Pancreas (tissue), 10 donors: ENCODE measurements around the gene CDH22. TPM values are rescaled to one million over a fixed set of nuclear protein-coding genes. Genes with fewer than 3 reads are reported as not detected.
A peak's percentile ranks its signal among the peaks of the same experiment; 100 is the strongest.

ENCODE experiments used
- ATAC-seq, 4 donors: fragments of 200-7000 bp; cut with Tn5 transposase; one replicate each; pipeline versions ENCODE4 v1.8.0 to v1.9.1; 2020; ENCODE audit warnings: mild to moderate bottlenecking in 4 of 4, moderate library complexity in 4 of 4
- DNase-seq, 6 donors: peaks; one replicate each; pipeline ENCODE4 v3.0.0-alpha.2; 2020
- FAIRE-seq: peaks from 2 replicates; lab custom pipeline; 2012; peaks lifted over from hg19 to GRCh38; lab: Jason Lieb, UNC
- H3K27ac ChIP-seq, 4 donors: fragments of 200-600 bp; sonication (generic); 1 replicate in 3 of 4; 2 replicates in 1 of 4; pipeline versions ENCODE4 v1.5.0 to v1.8.0; 2020
- H3K27me3 ChIP-seq, 4 donors: fragments of 200-600 bp; one replicate each; pipeline ENCODE4 v1.8.0; 2021
- H3K36me3 ChIP-seq, 3 donors: fragments of 200-600 bp; sonication (generic) in 1 of 3; one replicate each; pipeline versions ENCODE4 v1.5.0 to v1.8.0; 2020 to 2021
- H3K4me1 ChIP-seq, 3 donors: fragments of 200-600 bp; one replicate each; pipeline ENCODE4 v1.8.0; 2021
- H3K4me3 ChIP-seq, 4 donors: fragments of 200-600 bp; sonication (generic) in 2 of 4; one replicate each; pipeline versions ENCODE4 v1.5.0 to v1.8.0; 2020 to 2021
- H3K9me3 ChIP-seq, 4 donors: fragments of 200-600 bp; one replicate each; pipeline ENCODE4 v1.8.0; 2021
- WGBS, 2 donors: extraction: QIAGEN DNeasy Blood & Tissue Kit; methylation state at CpG; one replicate each; pipeline ENCODE4 v1.1.7; 2013; 5-methylcytosine and 5-hydroxymethylcytosine counted together
- intact Hi-C, 3 donors: fragments of 100-400 bp; cut with DNase I; formaldehyde crosslinking; loops; one replicate each; pipeline versions ENCODE4 v1.11.1 to v1.14.2; 2022
- polyA plus RNA-seq, 2 donors: library from polyadenylated mRNA; stranded (reverse); fragments of 200-250 nt; gene quantifications; one replicate each; pipeline ENCODE4 v1.2.3, GENCODE V29; 2013
- total RNA-seq, 6 donors: library from RNA; stranded (reverse); fragmentation: NEBNext Ultra II Directional in 4 of 6; extraction: Animal tissue kit (Norgen Biotek cat#: 25700) in 4 of 6; gene quantifications; one replicate each; pipeline versions ENCODE4 v1.2.1 to v1.2.4, GENCODE V29; 2021 to 2023
- TF ChIP-seq, protein P1 (sequence below), 4 donors: fragments of 200-600 bp; sonication (generic) in 3 of 4; IDR thresholded peaks; one replicate each; pipeline versions ENCODE4 v1.5.0 to v1.8.0; 2021; ENCODE audit warnings: antibody characterized with exemption in 4 of 4
- donor health status: healthy with polysubstance abuse.
- donor health status: DM: no; HTN: no; CAD: no; lungs with moderate emphysema.
- donor health status: DM: no; HTN: no; CAD: no.
- donor health status: control.
- donor health status: control.
- donor health status: Bipolar disorder and iron deficiency.
- donor health status: DM: yes; HTN: yes; CAD: no.
- donor health status: DM: no; HTN: no; CAD: no.
- donor health status: DM: no; HTN: no; CAD: no.
- donor health status: DM: yes; HTN: yes; CAD: no.

Gene CDH22
- total and polyA plus RNA-seq, 8 donors: 0.97 to 11.9 (median 3.3) TPM

DNA sequence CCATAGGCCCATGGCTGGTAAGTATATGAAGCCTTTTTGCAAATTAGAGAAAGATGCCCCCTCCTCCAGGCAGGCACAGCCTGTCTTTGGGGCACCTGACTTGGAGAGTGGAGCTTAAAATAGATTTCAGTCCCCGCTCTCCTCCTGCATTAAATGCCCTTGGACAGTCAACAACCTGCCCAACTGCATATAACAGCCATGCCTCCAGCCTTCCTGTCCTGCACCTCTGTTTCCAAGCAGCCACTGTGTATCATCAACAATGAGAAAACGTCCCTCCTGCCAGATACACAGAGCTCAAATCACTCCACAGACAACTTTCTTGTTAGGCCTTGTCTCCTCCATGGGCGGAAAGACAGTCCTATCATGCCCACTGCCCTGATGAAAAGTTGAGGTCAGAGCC is 3.4 kb downstream of the CDH22 start:
- intact Hi-C loops: loop anchor here in 1 of 3 donors (5.0 kb wide), 1 partner anchor 42 kb away; no protein-coding TSS in a partner anchor
- DNase-seq (no peak), ATAC-seq (peak in 1 of 4 donors; percentile 2), FAIRE-seq (no peak)
- Histone ChIP-seq H3K4me1 (peaks cover 11 to 13% (median 12%) of the 10 kb centered on the region in 3 donors), H3K27ac (peak overlapping the region in 3 of 4 donors; percentile 28 to 81 (median 73)), H3K9me3 (no peaks in the 10 kb centered on the region), H3K4me3 (no peak overlapping the region), H3K36me3 (no peaks in the 10 kb centered on the region), H3K27me3 (no peaks in the 10 kb centered on the region)
- TF ChIP-seq, protein P1, sequence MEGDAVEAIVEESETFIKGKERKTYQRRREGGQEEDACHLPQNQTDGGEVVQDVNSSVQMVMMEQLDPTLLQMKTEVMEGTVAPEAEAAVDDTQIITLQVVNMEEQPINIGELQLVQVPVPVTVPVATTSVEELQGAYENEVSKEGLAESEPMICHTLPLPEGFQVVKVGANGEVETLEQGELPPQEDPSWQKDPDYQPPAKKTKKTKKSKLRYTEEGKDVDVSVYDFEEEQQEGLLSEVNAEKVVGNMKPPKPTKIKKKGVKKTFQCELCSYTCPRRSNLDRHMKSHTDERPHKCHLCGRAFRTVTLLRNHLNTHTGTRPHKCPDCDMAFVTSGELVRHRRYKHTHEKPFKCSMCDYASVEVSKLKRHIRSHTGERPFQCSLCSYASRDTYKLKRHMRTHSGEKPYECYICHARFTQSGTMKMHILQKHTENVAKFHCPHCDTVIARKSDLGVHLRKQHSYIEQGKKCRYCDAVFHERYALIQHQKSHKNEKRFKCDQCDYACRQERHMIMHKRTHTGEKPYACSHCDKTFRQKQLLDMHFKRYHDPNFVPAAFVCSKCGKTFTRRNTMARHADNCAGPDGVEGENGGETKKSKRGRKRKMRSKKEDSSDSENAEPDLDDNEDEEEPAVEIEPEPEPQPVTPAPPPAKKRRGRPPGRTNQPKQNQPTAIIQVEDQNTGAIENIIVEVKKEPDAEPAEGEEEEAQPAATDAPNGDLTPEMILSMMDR (IDR thresholded peaks at IDR 0.05): no peak
- 65 to 70% methylated on average over 3 of the region's 3 CpGs for WGBS, 2 donors

GRCh38 chr20:46304361-46304760 is 3.9 kb downstream of the CDH22 start:
- FAIRE-seq: no peak

GRCh38 chr20:46303176-46303956 is 4.9 kb downstream of the CDH22 start:
- intact Hi-C loops: no loop called here
- Histone ChIP-seq H3K27me3 (no peaks in the 10 kb centered on the region), H3K4me1 (peaks cover 11 to 13% (median 12%) of the 10 kb centered on the region in 3 donors), H3K36me3 (no peaks in the 10 kb centered on the region), H3K9me3 (no peaks in the 10 kb centered on the region), H3K27ac (no peak overlapping the region), H3K4me3 (no peak overlapping the region)
- WGBS, 2 donors: 71 to 84% methylated on average over 11 of the region's 11 CpGs
- DNase-seq (no peak), FAIRE-seq (no peak), ATAC-seq (no peak)
- TF ChIP-seq, protein P1 (IDR thresholded peaks at IDR 0.05): no peak

More at GRCh38 chr20:46304361-46304760, 3.9 kb downstream of the CDH22 start:
- H3K4me1 ChIP-seq: peaks cover 11 to 13% (median 12%) of the 10 kb centered on the region in 3 donors
- 82 to 84% methylated on average over 4 of the region's 4 CpGs for WGBS, 2 donors
- no peaks in the 10 kb centered on the region for H3K36me3 ChIP-seq
- H3K27me3 ChIP-seq: no peaks in the 10 kb centered on the region
- no peak for DNase-seq
- TF ChIP-seq, protein P1 (IDR thresholded peaks at IDR 0.05): no peak
- H3K27ac ChIP-seq: no peak overlapping the region
- no peak overlapping the region for H3K4me3 ChIP-seq
- intact Hi-C loops: no loop called here
- ATAC-seq: no peak
- no peaks in the 10 kb centered on the region for H3K9me3 ChIP-seq

DNA sequence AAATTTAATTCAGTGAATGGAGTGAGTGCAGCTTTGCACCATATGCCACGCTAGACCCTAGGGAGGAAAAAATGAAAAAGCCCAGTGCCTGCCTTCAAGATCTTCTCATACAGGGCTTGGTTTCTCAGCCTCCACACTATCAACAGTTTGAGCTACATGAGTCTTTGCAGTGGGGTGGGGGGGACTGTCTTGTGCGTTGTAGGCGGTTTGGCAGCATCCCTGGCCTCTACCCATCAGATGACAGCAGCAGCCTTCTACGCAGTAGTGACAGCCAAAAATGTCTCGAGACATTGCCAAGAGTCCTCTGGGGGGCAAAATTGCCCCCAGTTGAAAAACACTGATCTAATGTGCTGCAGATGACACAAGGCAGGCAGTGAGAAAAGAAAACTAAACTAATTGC is 6.2 kb downstream of the CDH22 start:
- FAIRE-seq (no peak), ATAC-seq (no peak), DNase-seq (no peak)
- Histone ChIP-seq H3K4me3 (no peak overlapping the region), H3K27me3 (no peaks in the 10 kb centered on the region), H3K4me1 (peaks cover 6 to 12% (median 11%) of the 10 kb centered on the region in 3 donors), H3K27ac (no peak overlapping the region), H3K36me3 (no peaks in the 10 kb centered on the region), H3K9me3 (no peaks in the 10 kb centered on the region)
- intact Hi-C loops: no loop called here
- 81 to 90% methylated on average over 5 of the region's 5 CpGs for WGBS, 2 donors
- TF ChIP-seq, protein P1 (IDR thresholded peaks at IDR 0.05): no peak

DNA sequence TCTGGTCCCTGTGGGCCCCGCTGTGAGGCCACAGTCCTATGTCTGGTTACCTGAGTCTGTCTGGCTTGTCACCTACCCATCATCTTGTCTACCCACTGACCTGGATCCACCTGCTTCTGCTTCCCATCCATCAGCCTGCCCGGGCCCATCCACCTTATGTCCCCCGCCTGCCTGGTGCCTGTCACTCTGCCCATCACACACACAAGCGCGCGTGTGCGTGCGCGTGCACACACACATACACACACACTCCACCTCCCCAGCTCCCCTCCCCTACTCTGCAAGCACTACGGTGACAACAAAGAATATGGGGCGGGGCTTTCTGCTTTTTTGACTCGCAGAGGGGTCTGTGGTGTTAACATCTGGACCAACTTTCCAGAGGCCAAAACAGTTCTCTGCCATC is 8.0 kb downstream of the CDH22 start:
- H3K9me3 ChIP-seq: no peaks in the 10 kb centered on the region
- intact Hi-C loops: no loop called here
- DNase-seq (peak in 1 of 6 donors; percentile 26), ATAC-seq (no peak), FAIRE-seq (no peak)
- TF ChIP-seq, protein P1 (IDR thresholded peaks at IDR 0.05): no peak
- 82 to 85% methylated on average over 12 of the region's 12 CpGs for WGBS, 2 donors
- no peaks in the 10 kb centered on the region for H3K36me3 ChIP-seq
- H3K27me3 ChIP-seq: no peaks in the 10 kb centered on the region
- H3K4me1 ChIP-seq: peaks cover 4 to 7% (median 6%) of the 10 kb centered on the region in 3 donors
- H3K27ac ChIP-seq: no peak overlapping the region
- no peak overlapping the region for H3K4me3 ChIP-seq
